Hepatocyte (in vitro differentiated cells): ENCODE measurements around the gene CT45A10. TPM values are rescaled to one million over a fixed set of nuclear protein-coding genes. Genes with fewer than 3 reads are reported as not detected.
"Not testable (repeated sequence)": the region's sequence is repeated elsewhere in the genome, so short reads cannot be mapped to it uniquely, and the experiment has no call there.

Experiments
- DNase-seq: peaks from one replicate; pipeline ENCODE4 v3.0.0-alpha.2; 2016; ENCODE audit warnings: low spot score
- H2AFZ ChIP-seq: fragments of 200-600 bp; sonication (generic); 2 replicates; pipeline ENCODE4 v1.6.0; 2016; ENCODE audit warnings: antibody characterized with exemption, mild to moderate bottlenecking
- H3K27ac ChIP-seq: fragments of 200-600 bp; sonication (generic); 2 replicates; pipeline ENCODE4 v1.5.1; 2016; ENCODE audit warnings: mild to moderate bottlenecking
- H3K27me3 ChIP-seq: fragments of 200-600 bp; sonication (generic); 2 replicates; pipeline ENCODE4 v1.6.1; 2016
- H3K36me3 ChIP-seq: fragments of 200-600 bp; sonication (generic); replicated peaks from 2 replicates; pipeline ENCODE4 v1.5.1; 2016; ENCODE audit warnings: low read depth; ENCODE audit not compliant: insufficient read depth
- H3K4me1 ChIP-seq: fragments of 200-600 bp; sonication (generic); 2 replicates; pipeline ENCODE4 v1.5.1; 2016; ENCODE audit warnings: mild to moderate bottlenecking, moderate library complexity; ENCODE audit not compliant: insufficient read depth
- H3K4me2 ChIP-seq: fragments of 200-600 bp; sonication (generic); 2 replicates; pipeline ENCODE4 v1.6.0; 2016
- H3K4me3 ChIP-seq: fragments of 200-600 bp; sonication (generic); 2 replicates; pipeline ENCODE4 v1.5.1; 2016; ENCODE audit warnings: mild to moderate bottlenecking
- H3K79me2 ChIP-seq: fragments of 200-600 bp; sonication (generic); 2 replicates; pipeline ENCODE4 v1.6.0; 2017; ENCODE audit warnings: mild to moderate bottlenecking
- H3K9me2 ChIP-seq: fragments of 200-600 bp; sonication (generic); replicated peaks from 2 replicates; pipeline ENCODE4 v1.6.0; 2017; ENCODE audit warnings: mild to moderate bottlenecking; ENCODE audit not compliant: insufficient read depth
- H3K9me3 ChIP-seq: fragments of 200-600 bp; sonication (generic); 2 replicates; pipeline ENCODE4 v1.5.1; 2016; ENCODE audit warnings: low read depth, mild to moderate bottlenecking
- H4K20me1 ChIP-seq: fragments of 200-600 bp; sonication (generic); 2 replicates; pipeline ENCODE4 v1.6.0; 2016; ENCODE audit warnings: mild to moderate bottlenecking; ENCODE audit not compliant: insufficient read depth, poor library complexity, severe bottlenecking
- WGBS: methylation state at CpG from one replicate; pipeline ENCODE4 v1.1.6; 2016; ENCODE audit warnings: low lambda C conversion rate; ENCODE audit errors: missing lambda C conversion rate; 5-methylcytosine and 5-hydroxymethylcytosine counted together
- polyA plus RNA-seq: library from polyadenylated mRNA; unstranded; fragments of >200 nt; fragmentation: Nextera tagmentation; extraction: Ambion mirVana; gene quantifications from 2 replicates; pipeline ENCODE4 v1.2.1, GENCODE V29; 2016
- total RNA-seq: library from RNA; depleted of rRNA; stranded (reverse); fragments of >200 nt; gene quantifications from 2 replicates; pipeline ENCODE4 v1.2.3, GENCODE V29; 2014

CT45A10 gene
- total and polyA plus RNA-seq, 2 experiments from 2014 or later, result not detected

GRCh38 chrX:135837180-135837579 is 56.1 kb downstream of the CT45A10 start, which contains the start of gene CT45A7:
Gene CT45A7 (minus strand): TSS chrX:135837280. CDS start chrX:135833533, 3,747 bp downstream.
- H3K4me3 ChIP-seq, H4K20me1 ChIP-seq, H3K36me3 ChIP-seq, H3K4me1 ChIP-seq, DNase-seq, H3K27me3 ChIP-seq, H2AFZ ChIP-seq, H3K9me2 ChIP-seq, H3K9me3 ChIP-seq, H3K4me2 ChIP-seq, H3K79me2 ChIP-seq, H3K27ac ChIP-seq: not testable (repeated sequence)
- no CpG with 5 or more reads among the region's 17 CpGs for WGBS

Other genes starting within 250 kb of the CT45A10 start
- not detected in 2 replicates for gene CT45A1, start 179.8 kb downstream of the CT45A10 start, total RNA-seq
- gene CT45A1, start 179.8 kb downstream of the CT45A10 start, polyA plus RNA-seq, result not detected in 2 replicates
- gene CT45A3, start 125.3 kb downstream of the CT45A10 start, total RNA-seq, result not detected in 2 replicates
- not detected in 2 replicates for gene CT45A3, start 125.3 kb downstream of the CT45A10 start, polyA plus RNA-seq
- not detected in 2 replicates for gene CT45A5, start 107.9 kb downstream of the CT45A10 start, total RNA-seq
- gene CT45A5, start 107.9 kb downstream of the CT45A10 start, polyA plus RNA-seq, result not detected in 2 replicates
- not detected in 2 replicates for gene CT45A6, start 90.7 kb downstream of the CT45A10 start, total RNA-seq
- gene CT45A6, start 90.7 kb downstream of the CT45A10 start, polyA plus RNA-seq, result not detected in 2 replicates
- not detected in 2 replicates for gene CT45A2, start 73.4 kb downstream of the CT45A10 start, total RNA-seq
- gene CT45A2, start 73.4 kb downstream of the CT45A10 start, polyA plus RNA-seq, result not detected in 2 replicates
- gene CT45A7, start 56.2 kb downstream of the CT45A10 start, total RNA-seq, result not detected in 2 replicates
- gene CT45A7, start 56.2 kb downstream of the CT45A10 start, polyA plus RNA-seq, result not detected in 2 replicates
- gene CT45A8, start 38.9 kb downstream of the CT45A10 start, total RNA-seq, result not detected in 2 replicates
- gene CT45A8, start 38.9 kb downstream of the CT45A10 start, polyA plus RNA-seq, result not detected in 2 replicates
- not detected in 2 replicates for gene CT45A9, start 21.6 kb downstream of the CT45A10 start, total RNA-seq
- not detected in 2 replicates for gene CT45A9, start 21.6 kb downstream of the CT45A10 start, polyA plus RNA-seq
- not detected in 2 replicates for gene SAGE1, start 272 bp upstream of the CT45A10 start, total RNA-seq
- not detected in 2 replicates for gene SAGE1, start 272 bp upstream of the CT45A10 start, polyA plus RNA-seq
- 20.7 and 25.1 TPM in 2 replicates for gene MMGT1, start 80.5 kb upstream of the CT45A10 start, total RNA-seq
- gene MMGT1, start 80.5 kb upstream of the CT45A10 start, polyA plus RNA-seq, result 10.2 and 11.9 TPM in 2 replicates
- 12.8 and 21.6 TPM in 2 replicates for gene SLC9A6, start 92.0 kb upstream of the CT45A10 start, total RNA-seq
- 9.6 and 11.2 TPM in 2 replicates for gene SLC9A6, start 92.0 kb upstream of the CT45A10 start, polyA plus RNA-seq